Measurements from ENCODE around the gene ESRRB. TPM values are rescaled to one million over a fixed set of nuclear protein-coding genes. Genes with fewer than 3 reads are reported as not detected.

ESRRB gene
- total RNA-seq, 1 experiment from 2014 or later, result 0.25 TPM

- DNase-seq (ENCODE audit: extremely low read depth, low read depth), result no peak
Measured at GRCh38 chr14:76351941-76352340, 24.0 kb upstream of the ESRRB start.

GRCh38 chr14:76352639-76353281 lies 23.2 kb upstream of the ESRRB start:
- DNase-seq (ENCODE audit: extremely low read depth, low read depth), result peak; percentile 36

GRCh38 chr14:76354310-76354709 lies 21.6 kb upstream of the ESRRB start:
- no peak for DNase-seq (ENCODE audit: extremely low read depth, low read depth)

GRCh38 chr14:76355771-76356170 lies 20.2 kb upstream of the ESRRB start:
- no peak for DNase-seq (ENCODE audit: extremely low read depth, low read depth)

GRCh38 chr14:76371066-76371465 lies 4.9 kb upstream of the ESRRB start:
- no peak for DNase-seq (ENCODE audit: extremely low read depth, low read depth)

GRCh38 chr14:76373456-76373855 lies 2.5 kb upstream of the ESRRB start:
- no peak for DNase-seq (ENCODE audit: extremely low read depth, low read depth)

GRCh38 chr14:76375484-76375883 lies 453 bp upstream of the ESRRB start:
- no peak for DNase-seq (ENCODE audit: extremely low read depth, low read depth)

- DNase-seq (ENCODE audit: extremely low read depth, low read depth), result no peak
Measured at GRCh38 chr14:76376409-76376877, 506 bp downstream of the ESRRB start.

- DNase-seq (ENCODE audit: extremely low read depth, low read depth), result no peak
Measured at GRCh38 chr14:76376878-76377734, 1.2 kb downstream of the ESRRB start.

- DNase-seq (ENCODE audit: extremely low read depth, low read depth), result no peak
Measured at GRCh38 chr14:76377735-76378074, 1.8 kb downstream of the ESRRB start.

GRCh38 chr14:76380991-76381390 lies 5.1 kb downstream of the ESRRB start:
- DNase-seq (ENCODE audit: extremely low read depth, low read depth), result no peak

- DNase-seq (ENCODE audit: extremely low read depth, low read depth), result no peak
Measured at GRCh38 chr14:76381817-76382494, 6.0 kb downstream of the ESRRB start.

- no peak for DNase-seq (ENCODE audit: extremely low read depth, low read depth)
Measured at GRCh38 chr14:76382495-76382832, 6.5 kb downstream of the ESRRB start.

GRCh38 chr14:76385435-76385834 lies 9.5 kb downstream of the ESRRB start:
- DNase-seq (ENCODE audit: extremely low read depth, low read depth), result no peak

- peak; percentile 67 for DNase-seq (ENCODE audit: extremely low read depth, low read depth)
Measured at GRCh38 chr14:76386944-76387782, 11.2 kb downstream of the ESRRB start.

GRCh38 chr14:76389841-76390240 lies 13.9 kb downstream of the ESRRB start:
- DNase-seq (ENCODE audit: extremely low read depth, low read depth), result no peak

- DNase-seq (ENCODE audit: extremely low read depth, low read depth), result no peak
Measured at GRCh38 chr14:76390621-76391020, 14.7 kb downstream of the ESRRB start.

GRCh38 chr14:76391981-76392690 lies 16.2 kb downstream of the ESRRB start:
- DNase-seq (ENCODE audit: extremely low read depth, low read depth), result no peak

- no peak for DNase-seq (ENCODE audit: extremely low read depth, low read depth)
Measured at GRCh38 chr14:76394569-76394968, 18.6 kb downstream of the ESRRB start.

- DNase-seq (ENCODE audit: extremely low read depth, low read depth), result no peak
Measured at GRCh38 chr14:76395161-76395560, 19.2 kb downstream of the ESRRB start.

Data from NCI-H460 (cell line).